Vagina (tissue), 2 donors: Measurements from ENCODE around the gene DLG2. TPM values are rescaled to one million over a fixed set of nuclear protein-coding genes. Genes with fewer than 3 reads are reported as not detected.

Source experiments
- DNase-seq, 2 donors: peaks; one replicate each; pipeline ENCODE4 v3.0.0-alpha.2; 2017; ENCODE audit errors: extremely low spot score in 2 of 2
- H3K27ac ChIP-seq: fragments of 200-600 bp; sonication (generic); one replicate; pipeline ENCODE4 v1.5.1; 2019
- H3K27me3 ChIP-seq: fragments of 200-600 bp; sonication (generic); one replicate; pipeline ENCODE4 v1.5.1; 2019
- H3K36me3 ChIP-seq, 2 donors: fragments of 200-600 bp; sonication (generic); one replicate each; pipeline ENCODE4 v1.5.1; 2017 to 2019
- H3K4me1 ChIP-seq: fragments of 200-600 bp; sonication (generic); one replicate; pipeline ENCODE4 v1.5.1; 2019
- H3K4me3 ChIP-seq, 2 donors: fragments of 200-600 bp; sonication (generic); 1 replicate in 1 of 2; 2 replicates in 1 of 2; pipeline ENCODE4 v1.5.1; 2016 to 2019
- H3K9me3 ChIP-seq: fragments of 200-600 bp; sonication (generic); one replicate; pipeline ENCODE4 v1.5.1; 2019
- POLR2A ChIP-seq, 2 donors: fragments of 450-650 bp; IDR thresholded peaks; one replicate each; pipeline ENCODE4 v1.6.1; 2017; ENCODE audit warnings: antibody characterized with exemption in 2 of 2, mild to moderate bottlenecking in 2 of 2, moderate library complexity in 2 of 2
- POLR2AphosphoS5 ChIP-seq, 2 donors: sonication (generic); formaldehyde crosslinking; IDR thresholded peaks; one replicate each; pipeline ENCODE4 v1.9.0; 2017; ENCODE audit warnings: antibody characterized with exemption in 2 of 2, mild to moderate bottlenecking in 2 of 2, low read depth in 1 of 2; ENCODE audit not compliant: insufficient read depth in 1 of 2
- intact Hi-C: fragments of 100-400 bp; cut with DNase I; formaldehyde crosslinking; loops from one replicate; pipeline ENCODE4 v1.15.1; 2023
- total RNA-seq: library from RNA; depleted of rRNA; stranded (reverse); fragments of >200 nt; gene quantifications from one replicate; pipeline ENCODE4 v1.2.3, GENCODE V29; 2016
- TF ChIP-seq, protein P1 (sequence below), 3 experiments: fragments of 450-650 bp in 2 of 3; fragments of 200-600 bp in 1 of 3; sonication (generic) in 1 of 3; IDR thresholded peaks; one replicate each; pipeline ENCODE4 v1.5.1; 2017 to 2019; ENCODE audit warnings: antibody characterized with exemption in 3 of 3, mild to moderate bottlenecking in 2 of 3, moderate library complexity in 2 of 3

The DLG2 gene
- total RNA-seq, 1 donor from 2014 or later, result 10.1 TPM

GRCh38 chr11:83956119-83956697 lies 1670.9 kb downstream of the DLG2 start:
- Histone ChIP-seq H3K9me3 (no peaks in the 10 kb centered on the region), H3K36me3 (no peaks in the 10 kb centered on the region), H3K27me3 (no peaks in the 10 kb centered on the region), H3K4me3 (no peak overlapping the region), H3K4me1 (no peaks in the 10 kb centered on the region), H3K27ac (no peak overlapping the region)
- DNase-seq, result no peak
- intact Hi-C loops, result no loop called here
- TF ChIP-seq POLR2AphosphoS5 (IDR thresholded peaks at IDR 0.05; ENCODE audit: insufficient read depth in 1 of 2, low read depth in 1 of 2), result no peak
- TF ChIP-seq, protein P1, sequence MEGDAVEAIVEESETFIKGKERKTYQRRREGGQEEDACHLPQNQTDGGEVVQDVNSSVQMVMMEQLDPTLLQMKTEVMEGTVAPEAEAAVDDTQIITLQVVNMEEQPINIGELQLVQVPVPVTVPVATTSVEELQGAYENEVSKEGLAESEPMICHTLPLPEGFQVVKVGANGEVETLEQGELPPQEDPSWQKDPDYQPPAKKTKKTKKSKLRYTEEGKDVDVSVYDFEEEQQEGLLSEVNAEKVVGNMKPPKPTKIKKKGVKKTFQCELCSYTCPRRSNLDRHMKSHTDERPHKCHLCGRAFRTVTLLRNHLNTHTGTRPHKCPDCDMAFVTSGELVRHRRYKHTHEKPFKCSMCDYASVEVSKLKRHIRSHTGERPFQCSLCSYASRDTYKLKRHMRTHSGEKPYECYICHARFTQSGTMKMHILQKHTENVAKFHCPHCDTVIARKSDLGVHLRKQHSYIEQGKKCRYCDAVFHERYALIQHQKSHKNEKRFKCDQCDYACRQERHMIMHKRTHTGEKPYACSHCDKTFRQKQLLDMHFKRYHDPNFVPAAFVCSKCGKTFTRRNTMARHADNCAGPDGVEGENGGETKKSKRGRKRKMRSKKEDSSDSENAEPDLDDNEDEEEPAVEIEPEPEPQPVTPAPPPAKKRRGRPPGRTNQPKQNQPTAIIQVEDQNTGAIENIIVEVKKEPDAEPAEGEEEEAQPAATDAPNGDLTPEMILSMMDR (IDR thresholded peaks at IDR 0.05), result no peak
- no peak for TF ChIP-seq POLR2A (IDR thresholded peaks at IDR 0.05)

GRCh38 chr11:83954780-83955179 lies 1672.4 kb downstream of the DLG2 start:
- Histone ChIP-seq H3K27me3 (no peaks in the 10 kb centered on the region), H3K27ac (no peak overlapping the region), H3K9me3 (no peaks in the 10 kb centered on the region), H3K4me3 (no peak overlapping the region), H3K4me1 (no peaks in the 10 kb centered on the region), H3K36me3 (no peaks in the 10 kb centered on the region)
- no peak for DNase-seq
- intact Hi-C loops, result no loop called here
- TF ChIP-seq, protein P1 (IDR thresholded peaks at IDR 0.05), result no peak
- TF ChIP-seq POLR2A (IDR thresholded peaks at IDR 0.05) (no peak), POLR2AphosphoS5 (IDR thresholded peaks at IDR 0.05; ENCODE audit: insufficient read depth in 1 of 2, low read depth in 1 of 2) (no peak)

- H3K27me3 ChIP-seq, result no peaks in the 10 kb centered on the region
- H3K27ac ChIP-seq, result no peak overlapping the region
- no peaks in the 10 kb centered on the region for H3K9me3 ChIP-seq
- DNase-seq, result no peak
- H3K36me3 ChIP-seq, result no peaks in the 10 kb centered on the region
- no peak overlapping the region for H3K4me3 ChIP-seq
- intact Hi-C loops, result no loop called here
- no peaks in the 10 kb centered on the region for H3K4me1 ChIP-seq
- TF ChIP-seq, protein P1 (IDR thresholded peaks at IDR 0.05), result no peak
These were observed 1675.6 kb downstream of the DLG2 start for GRCh38 chr11:83951521-83951920.

- no peak for TF ChIP-seq POLR2AphosphoS5 (IDR thresholded peaks at IDR 0.05; ENCODE audit: insufficient read depth in 1 of 2, low read depth in 1 of 2)
- TF ChIP-seq, protein P1 (IDR thresholded peaks at IDR 0.05), result no peak
- no peak for TF ChIP-seq POLR2A (IDR thresholded peaks at IDR 0.05)
- Histone ChIP-seq H3K27ac (no peak overlapping the region), H3K36me3 (no peaks in the 10 kb centered on the region), H3K4me1 (no peaks in the 10 kb centered on the region), H3K4me3 (no peak overlapping the region), H3K9me3 (no peaks in the 10 kb centered on the region), H3K27me3 (no peaks in the 10 kb centered on the region)
- no peak for DNase-seq
- intact Hi-C loops, result no loop called here
These were observed 1678.9 kb downstream of the DLG2 start for GRCh38 chr11:83948200-83948599.

DNA sequence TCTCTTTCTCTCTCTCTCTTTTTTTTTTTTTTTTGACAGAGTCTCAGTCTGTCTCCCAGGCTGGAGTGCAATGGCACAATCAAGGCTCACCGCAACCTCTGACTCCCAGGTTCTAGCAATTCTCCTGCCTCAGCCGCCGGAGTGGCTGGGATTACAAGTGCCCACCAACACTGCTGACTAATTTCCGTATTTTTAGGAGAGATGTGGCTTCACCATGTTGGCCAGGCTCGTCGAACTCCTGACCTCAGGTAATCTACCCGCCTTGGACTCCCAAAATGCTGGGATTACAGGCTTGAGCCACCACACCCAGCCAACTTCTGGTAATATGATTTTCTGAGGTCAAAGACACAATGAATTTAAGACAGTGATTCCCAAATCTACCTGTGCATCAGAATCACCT lies 1681.2 kb downstream of the DLG2 start:
- no peaks in the 10 kb centered on the region for H3K36me3 ChIP-seq
- intact Hi-C loops, result no loop called here
- no peaks in the 10 kb centered on the region for H3K4me1 ChIP-seq
- no peaks in the 10 kb centered on the region for H3K27me3 ChIP-seq
- H3K27ac ChIP-seq, result no peak overlapping the region
- no peak overlapping the region for H3K4me3 ChIP-seq
- TF ChIP-seq, protein P1 (IDR thresholded peaks at IDR 0.05), result no peak
- H3K9me3 ChIP-seq, result no peaks in the 10 kb centered on the region
- no peak for DNase-seq
